K562 (cell line): ENCODE measurements around the gene RUNX1. TPM values are rescaled to one million over a fixed set of nuclear protein-coding genes. Genes with fewer than 3 reads are reported as not detected.
A peak's percentile ranks its signal among the peaks of the same experiment; 100 is the strongest.

ENCODE experiments used
- BACH1 ChIP-seq: fragments of 200-800 bp; sonication (Bioruptor generic); IDR thresholded peaks from 2 replicates; pipeline ENCODE4 v1.6.1; 2016; ENCODE audit warnings: missing genetic modification characterization, missing compliant biosample characterization
- BRD9 ChIP-seq: fragments of 450-650 bp; IDR thresholded peaks from 2 replicates; pipeline ENCODE4 v1.6.1; 2018; ENCODE audit warnings: low read depth; ENCODE audit not compliant: partially characterized antibody
- ETV1 ChIP-seq: fragments of 450-650 bp; conservative IDR thresholded peaks from 2 replicates; pipeline ENCODE4 v1.6.1; 2016; ENCODE audit warnings: missing genetic modification characterization, control low read depth, low read depth, missing compliant biosample characterization
- FOSL1 ChIP-seq: fragments of 200-800 bp; sonication (Bioruptor generic); conservative IDR thresholded peaks from 2 replicates; pipeline ENCODE4 v1.6.1; 2016; ENCODE audit warnings: missing genetic modification characterization, missing compliant biosample characterization
- FUS ChIP-seq: fragments of 200-400 bp; formaldehyde crosslinking; optimal IDR thresholded peaks from 2 replicates; pipeline ENCODE3; 2017; ENCODE audit warnings: low read depth, low read length
- GATAD2A ChIP-seq: fragments of 450-650 bp; IDR thresholded peaks from 2 replicates; pipeline ENCODE4 v1.6.1; 2017
- HCFC1 ChIP-seq: IDR thresholded peaks from 2 replicates; pipeline ENCODE4 v1.6.1; 2012; ENCODE audit warnings: low read depth, low read length, improper control_type of control experiment
- HDAC6 ChIP-seq: IDR thresholded peaks from 2 replicates; pipeline ENCODE4 v1.6.1; 2012; ENCODE audit warnings: low read depth, mild to moderate bottlenecking, control low read depth, inconsistent platforms, low read length, moderate library complexity
- HNRNPK ChIP-seq: fragments of 200-400 bp; formaldehyde crosslinking; IDR thresholded peaks from one replicate; pipeline ENCODE4 v1.6.1; 2018; ENCODE audit warnings: mild to moderate bottlenecking, low read depth, low read length; ENCODE audit not compliant: poor library complexity, severe bottlenecking
- IRF2 ChIP-seq: sonication (generic); formaldehyde crosslinking; IDR thresholded peaks from 2 replicates; pipeline ENCODE4 v1.8.1; 2022; ENCODE audit warnings: mild to moderate bottlenecking, missing genetic modification reagents
- IRF9 ChIP-seq: fragments of 450-650 bp; IDR thresholded peaks from 2 replicates; pipeline ENCODE4 v1.6.1; 2016; ENCODE audit warnings: missing biosample characterization, missing genetic modification characterization
- MCM5 ChIP-seq: fragments of 450-650 bp; IDR thresholded peaks from 2 replicates; pipeline ENCODE4 v1.6.1; 2016; ENCODE audit warnings: low read depth
- MTA1 ChIP-seq: fragments of 450-650 bp; IDR thresholded peaks from 2 replicates; pipeline ENCODE4 v1.6.1; 2017; ENCODE audit warnings: borderline replicate concordance
- MYBL2 ChIP-seq, 2 experiments: fragments of 450-650 bp in 1 of 2; sonication (generic) in 1 of 2; formaldehyde crosslinking in 1 of 2; IDR thresholded peaks; 2 replicates each; pipeline versions ENCODE4 v1.6.1 to v1.8.1; 2017 to 2022; ENCODE audit warnings: borderline replicate concordance in 1 of 2, inconsistent platforms in 1 of 2, low read depth in 1 of 2, mild to moderate bottlenecking in 1 of 2, missing genetic modification reagents in 1 of 2, moderate library complexity in 1 of 2
- NCOA6 ChIP-seq: fragments of 450-650 bp; IDR thresholded peaks from 2 replicates; pipeline ENCODE4 v1.6.1; 2017; ENCODE audit warnings: mild to moderate bottlenecking
- NR2F6 ChIP-seq: fragments of 450-650 bp; formaldehyde crosslinking; IDR thresholded peaks from 2 replicates; pipeline ENCODE4 v1.4.0; 2020; ENCODE audit warnings: mild to moderate bottlenecking
- PHB ChIP-seq: fragments of 250-450 bp; sonication (Bioruptor Pico); IDR thresholded peaks from 2 replicates; pipeline ENCODE4 v1.5.0; 2021
- SIRT6 ChIP-seq: IDR thresholded peaks from one replicate; pipeline ENCODE4 v1.6.1; 2012; ENCODE audit warnings: low read depth, mild to moderate bottlenecking, control low read depth, inconsistent platforms, low read length, moderate library complexity
- TBL1XR1 ChIP-seq, 2 experiments: IDR thresholded peaks; 2 replicates each; pipeline ENCODE4 v1.6.1; 2012; ENCODE audit warnings: improper control_type of control experiment in 2 of 2, low read length in 2 of 2, mild to moderate bottlenecking in 1 of 2
- TEAD4 ChIP-seq, 2 experiments: sonication (generic) in 1 of 2; formaldehyde crosslinking in 1 of 2; IDR thresholded peaks; 2 replicates each; pipeline versions ENCODE4 v1.6.1 to v1.8.0; 2012 to 2022; ENCODE audit warnings: borderline replicate concordance in 1 of 2, inconsistent platforms in 1 of 2, low read length in 1 of 2, mild to moderate bottlenecking in 1 of 2, missing genetic modification reagents in 1 of 2
- ZEB2 ChIP-seq: fragments of 450-650 bp; IDR thresholded peaks from 2 replicates; pipeline ENCODE4 v1.6.1; 2016
- ZNF140 ChIP-seq: fragments of 250-450 bp; sonication (Bioruptor Pico); IDR thresholded peaks from 2 replicates; pipeline ENCODE4 v1.8.0; 2021; ENCODE audit warnings: moderate library complexity, mild to moderate bottlenecking, inconsistent platforms
- ZNF354B ChIP-seq: fragments of 250-450 bp; sonication (Bioruptor Pico); IDR thresholded peaks from 2 replicates; pipeline ENCODE4 v1.4.0; 2020
- ZNF395 ChIP-seq: fragments of 200-800 bp; sonication (Bioruptor generic); IDR thresholded peaks from 2 replicates; pipeline ENCODE4 v1.6.1; 2017; ENCODE audit warnings: missing genetic modification characterization, missing compliant biosample characterization
- ZNF696 ChIP-seq: fragments of 250-450 bp; sonication (Bioruptor Pico); conservative IDR thresholded peaks from 2 replicates; pipeline ENCODE4 v1.4.0; 2020; ENCODE audit warnings: mild to moderate bottlenecking, moderate library complexity
- polyA plus RNA-seq, 8 experiments: library from polyadenylated mRNA; depleted of rRNA in 4 of 8; stranded (reverse) in 5 of 8; unstranded in 3 of 8; fragments of >200 nt; fragmentation: Nextera tagmentation in 2 of 8; fragmentation: Illumina TruSeq in 1 of 8; extraction: Ambion mirVana in 2 of 8; extraction: Trizol in 1 of 8; gene quantifications; 2 replicates each; pipeline versions ENCODE4 v1.2.1 to v1.2.3, GENCODE V29; 2011 to 2014; ENCODE audit warnings: inconsistent platforms in 1 of 8, missing spikeins in 1 of 8
- total RNA-seq, 7 experiments: library from RNA; depleted of rRNA in 6 of 7; stranded (reverse); fragments of >200 nt in 6 of 7; fragmentation: Illumina TruSeq in 2 of 7; extraction: Trizol in 2 of 7; gene quantifications; 2 replicates each; pipeline versions ENCODE4 v1.2.1 to v1.2.3, GENCODE V29; 2011 to 2021; ENCODE audit warnings: low replicate concordance in 1 of 7

RUNX1 gene
- total and polyA plus RNA-seq, 9 of the 15 experiments (the other 6 are each of a cell fraction or from before 2014, with no cell fraction given), result 2.2 to 68.6 (median 17.8) TPM

- TF ChIP-seq ZNF395 (CRISPR knock-in tag), result peak; percentile 98
- TF ChIP-seq ZNF140 (CRISPR knock-in tag), result no peak
- peak; percentile 99 for TF ChIP-seq IRF9
- TF ChIP-seq GATAD2A, result peak; percentile 99
- TF ChIP-seq HDAC6, result no peak
- TF ChIP-seq ETV1, result peak; percentile 98
- TF ChIP-seq NR2F6 (CRISPR knock-in tag), result no peak
- peak; percentile 55 for TF ChIP-seq MYBL2 (IDR thresholded peaks at IDR 0.05; ENCODE audit: low read depth)
- no peak for TF ChIP-seq MYBL2 (CRISPR knock-in tag; IDR thresholded peaks at IDR 0.05; ENCODE audit: borderline replicate concordance)
- TF ChIP-seq MCM5, result no peak
- TF ChIP-seq ZNF696, result no peak; the same call in 1 of the 2 replicates
- peak; percentile 98 to 100 for TF ChIP-seq TBL1XR1 (IDR thresholded peaks at IDR 0.05; ENCODE audit: low read length in 2 of 2)
- TF ChIP-seq MTA1, result peak; percentile 96
- peak; percentile 100 for TF ChIP-seq TEAD4 (IDR thresholded peaks at IDR 0.05; ENCODE audit: low read length)
- no peak for TF ChIP-seq TEAD4 (CRISPR knock-in tag; IDR thresholded peaks at IDR 0.05; ENCODE audit: borderline replicate concordance)
- TF ChIP-seq ZNF354B (CRISPR knock-in tag), result peak; percentile 36; the same call in 1 of the 2 replicates
- peak; percentile 95 for TF ChIP-seq BRD9
- TF ChIP-seq HCFC1, result no peak
- peak; percentile 100 for TF ChIP-seq ZEB2
- peak; percentile 93 for TF ChIP-seq FOSL1 (tag)
- peak; percentile 52 for TF ChIP-seq NCOA6
- peak; percentile 84 for TF ChIP-seq BACH1
- no peak for TF ChIP-seq HNRNPK
- no peak for TF ChIP-seq PHB (CRISPR knock-in tag)
- TF ChIP-seq FUS, result no peak
- TF ChIP-seq SIRT6, result no peak
- no peak for TF ChIP-seq IRF2 (CRISPR knock-in tag)
- TF ChIP-seq, all 486 proteins: peak for 243
Observed at GRCh38 chr21:34908419-34909055, 140.6 kb downstream of the RUNX1 start (continued).
